Cardiac muscle cell (in vitro differentiated cells and primary cell): Measurements from ENCODE around the gene ZNF521. TPM values are rescaled to one million over a fixed set of nuclear protein-coding genes. Genes with fewer than 3 reads are reported as not detected.

Experiments
- DNase-seq, 2 donors: peaks; one replicate each; pipeline versions ENCODE4 v3.0.0 to v3.0.0-alpha.2; 2010 to 2017; ENCODE audit warnings: low read depth in 1 of 2, low spot score in 1 of 2
- H3K27ac ChIP-seq: fragments of 200-600 bp; sonication (generic); 2 replicates; pipeline ENCODE4 v1.5.1; 2016
- H3K27me3 ChIP-seq: fragments of 200-600 bp; sonication (generic); 2 replicates; pipeline ENCODE4 v1.6.0; 2016; ENCODE audit warnings: control low read depth
- H3K36me3 ChIP-seq: fragments of 200-600 bp; sonication (generic); 2 replicates; pipeline ENCODE4 v1.5.1; 2016; ENCODE audit warnings: control low read depth
- H3K4me1 ChIP-seq: fragments of 200-600 bp; sonication (generic); 2 replicates; pipeline ENCODE4 v1.8.1; 2017; ENCODE audit warnings: low read depth, mild to moderate bottlenecking, mixed run types
- H3K4me3 ChIP-seq: fragments of 200-600 bp; sonication (generic); 2 replicates; pipeline ENCODE4 v1.5.1; 2016; ENCODE audit warnings: mild to moderate bottlenecking
- H3K9me3 ChIP-seq: fragments of 200-600 bp; sonication (generic); 2 replicates; pipeline ENCODE4 v1.5.1; 2017; ENCODE audit warnings: low read depth, mild to moderate bottlenecking, control low read depth
- CTCF ChIP-seq: IDR thresholded peaks from 2 replicates; pipeline ENCODE4 v1.5.1; 2012; ENCODE audit warnings: low read depth, mild to moderate bottlenecking, low read length
- polyA plus RNA-seq: library from polyadenylated mRNA; unstranded; fragments of >200 nt; fragmentation: Nextera tagmentation; extraction: Ambion mirVana; gene quantifications from 2 replicates; pipeline ENCODE4 v1.2.1, GENCODE V29; 2016
- total RNA-seq: library from RNA; depleted of rRNA; stranded (reverse); fragments of >200 nt; gene quantifications from 2 replicates; pipeline ENCODE4 v1.2.3, GENCODE V29; 2016

The ZNF521 gene
- total and polyA plus RNA-seq, 2 experiments from 2014 or later: 34.2 to 442 TPM

- H3K27ac ChIP-seq: no peak overlapping the region
- no peaks in the 10 kb centered on the region for H3K27me3 ChIP-seq
- H3K4me1 ChIP-seq: peaks cover 19% of the 10 kb centered on the region
- no peak for TF ChIP-seq CTCF
- no peaks in the 10 kb centered on the region for H3K36me3 ChIP-seq
- no peak for DNase-seq
- no peak overlapping the region for H3K4me3 ChIP-seq
- no peaks in the 10 kb centered on the region for H3K9me3 ChIP-seq
Observed at GRCh38 chr18:25250474-25250851, 101.5 kb downstream of the ZNF521 start.

- no peak for TF ChIP-seq CTCF
- Histone ChIP-seq H3K4me3 (no peak overlapping the region), H3K4me1 (peaks cover 33% of the 10 kb centered on the region), H3K27me3 (no peaks in the 10 kb centered on the region), H3K9me3 (no peaks in the 10 kb centered on the region), H3K36me3 (no peaks in the 10 kb centered on the region), H3K27ac (no peak overlapping the region)
- no peak for DNase-seq
Observed at GRCh38 chr18:25248755-25249154, 103.2 kb downstream of the ZNF521 start.

GRCh38 chr18:25247725-25248124 is 104.2 kb downstream of the ZNF521 start:
- H3K27ac ChIP-seq: peak overlapping the region; percentile 62
- H3K36me3 ChIP-seq: no peaks in the 10 kb centered on the region
- no peak for DNase-seq
- TF ChIP-seq CTCF: no peak
- peaks cover 43% of the 10 kb centered on the region for H3K4me1 ChIP-seq
- no peaks in the 10 kb centered on the region for H3K9me3 ChIP-seq
- H3K4me3 ChIP-seq: no peak overlapping the region
- no peaks in the 10 kb centered on the region for H3K27me3 ChIP-seq

GRCh38 chr18:25244924-25245698 is 106.9 kb downstream of the ZNF521 start:
- Histone ChIP-seq H3K4me1 (peaks cover 64% of the 10 kb centered on the region), H3K4me3 (no peak overlapping the region), H3K27ac (peak overlapping the region; percentile 70), H3K27me3 (no peaks in the 10 kb centered on the region), H3K36me3 (no peaks in the 10 kb centered on the region), H3K9me3 (no peaks in the 10 kb centered on the region)
- no peak for DNase-seq
- TF ChIP-seq CTCF: no peak

GRCh38 chr18:25244170-25244569 is 107.8 kb downstream of the ZNF521 start:
- H3K27ac ChIP-seq: peak overlapping the region; percentile 70
- no peaks in the 10 kb centered on the region for H3K36me3 ChIP-seq
- H3K4me3 ChIP-seq: no peak overlapping the region
- no peak for DNase-seq
- H3K9me3 ChIP-seq: no peaks in the 10 kb centered on the region
- H3K4me1 ChIP-seq: peaks cover 73% of the 10 kb centered on the region
- H3K27me3 ChIP-seq: no peaks in the 10 kb centered on the region
- no peak for TF ChIP-seq CTCF
